ENCODE results near the gene KLF16.

Gene KLF16

DNA sequence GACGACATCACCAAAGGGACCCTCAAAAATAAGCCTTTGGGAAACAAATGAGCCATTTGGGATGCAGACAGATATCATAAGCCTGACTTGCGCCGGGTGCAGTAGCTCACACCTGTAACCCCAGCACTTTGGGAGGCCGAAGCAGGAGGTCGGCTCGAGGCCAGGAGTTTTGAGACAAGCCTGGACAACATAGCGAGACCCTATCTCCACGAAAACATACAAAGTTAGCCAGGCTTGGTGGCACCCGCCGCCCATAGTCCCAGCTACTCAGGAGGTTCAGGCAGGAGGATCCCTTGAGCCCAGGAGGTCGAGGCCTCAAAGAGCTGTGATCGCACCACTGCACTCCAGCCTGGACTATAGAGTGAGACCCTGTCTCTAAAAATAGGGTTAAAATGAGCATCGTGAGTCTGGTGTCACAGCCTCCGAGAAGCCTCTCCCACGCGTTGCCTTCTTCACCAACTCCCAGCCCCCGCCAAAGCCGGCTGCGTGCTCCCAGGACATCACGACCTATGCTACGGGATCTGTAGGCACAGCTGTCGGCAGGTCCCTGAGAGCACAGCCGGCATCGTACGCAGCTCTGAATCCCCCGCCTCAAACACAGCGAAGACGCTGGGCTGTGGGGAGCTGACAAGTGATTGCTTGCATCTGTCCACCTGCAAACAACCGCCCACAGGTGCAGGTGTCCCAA, 16.7 kb downstream of the KLF16 start:
- no peak for DNase-seq
- Histone ChIP-seq H4K20me1 (ENCODE audit: insufficient read depth, low read length) (peaks cover 37% of the 10 kb centered on the region), H3K4me1 (ENCODE audit: low read length) (peaks cover 18% of the 10 kb centered on the region), H3K9me2 (replicated peaks; ENCODE audit: insufficient read depth, low read length) (no peaks in the 10 kb centered on the region), H3K79me2 (ENCODE audit: low read length) (peaks cover 71% of the 10 kb centered on the region), H3K9me3 (replicated peaks; ENCODE audit: insufficient read depth, low read length) (no peaks in the 10 kb centered on the region), H3K27ac (ENCODE audit: low read length) (no peak overlapping the region), H3K4me3 (ENCODE audit: low read length) (peak overlapping the region; percentile 90), H2AFZ (ENCODE audit: low read length) (no peak overlapping the region), H3F3A (ENCODE audit: insufficient read depth, low read length) (peaks cover 10% of the 10 kb centered on the region), H3K36me3 (replicated peaks; ENCODE audit: insufficient read depth, low read length) (no peaks in the 10 kb centered on the region), H3K4me2 (ENCODE audit: low read depth, low read length) (peak overlapping the region; percentile 99), H3K9ac (ENCODE audit: low read length) (no peak overlapping the region; the same call in 1 of the 2 replicates), H3K27me3 (replicated peaks; ENCODE audit: insufficient read depth, low read length) (no peaks in the 10 kb centered on the region)
- TF ChIP-seq, protein P1, sequence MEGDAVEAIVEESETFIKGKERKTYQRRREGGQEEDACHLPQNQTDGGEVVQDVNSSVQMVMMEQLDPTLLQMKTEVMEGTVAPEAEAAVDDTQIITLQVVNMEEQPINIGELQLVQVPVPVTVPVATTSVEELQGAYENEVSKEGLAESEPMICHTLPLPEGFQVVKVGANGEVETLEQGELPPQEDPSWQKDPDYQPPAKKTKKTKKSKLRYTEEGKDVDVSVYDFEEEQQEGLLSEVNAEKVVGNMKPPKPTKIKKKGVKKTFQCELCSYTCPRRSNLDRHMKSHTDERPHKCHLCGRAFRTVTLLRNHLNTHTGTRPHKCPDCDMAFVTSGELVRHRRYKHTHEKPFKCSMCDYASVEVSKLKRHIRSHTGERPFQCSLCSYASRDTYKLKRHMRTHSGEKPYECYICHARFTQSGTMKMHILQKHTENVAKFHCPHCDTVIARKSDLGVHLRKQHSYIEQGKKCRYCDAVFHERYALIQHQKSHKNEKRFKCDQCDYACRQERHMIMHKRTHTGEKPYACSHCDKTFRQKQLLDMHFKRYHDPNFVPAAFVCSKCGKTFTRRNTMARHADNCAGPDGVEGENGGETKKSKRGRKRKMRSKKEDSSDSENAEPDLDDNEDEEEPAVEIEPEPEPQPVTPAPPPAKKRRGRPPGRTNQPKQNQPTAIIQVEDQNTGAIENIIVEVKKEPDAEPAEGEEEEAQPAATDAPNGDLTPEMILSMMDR (IDR thresholded peaks at IDR 0.05; ENCODE audit: low read length), result no peak
- TF ChIP-seq EZH2phosphoT487 (IDR thresholded peaks at IDR 0.05; ENCODE audit: low read length), result no peak
- no peak for TF ChIP-seq EZH2 (optimal IDR thresholded peaks at IDR 0.05; ENCODE audit: low read depth, low read length)

DNA sequence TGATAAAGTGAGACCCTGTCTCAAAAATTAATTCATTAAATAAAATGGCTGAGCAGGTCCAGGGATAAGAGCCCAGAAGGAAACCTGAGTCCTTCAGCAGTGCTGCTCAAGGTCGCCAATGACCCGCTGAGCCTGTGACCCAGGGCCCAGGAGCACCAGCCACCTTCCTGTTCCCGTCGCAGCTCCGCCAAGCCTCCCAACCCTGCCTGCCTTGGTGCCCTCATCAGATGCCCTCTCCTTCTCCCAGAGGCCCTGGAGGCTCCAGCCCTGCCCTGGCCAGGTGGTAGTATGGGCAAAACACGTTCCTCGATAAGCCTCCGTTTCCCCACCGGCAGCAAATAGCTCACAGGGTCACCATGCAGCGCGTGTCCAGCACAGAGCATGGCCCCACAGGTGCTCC, 17.7 kb downstream of the KLF16 start:
- Histone ChIP-seq H3K79me2 (ENCODE audit: low read length) (peaks cover 78% of the 10 kb centered on the region), H3K4me1 (ENCODE audit: low read length) (peaks cover 18% of the 10 kb centered on the region), H3K9ac (ENCODE audit: low read length) (no peak overlapping the region), H3K9me2 (replicated peaks; ENCODE audit: insufficient read depth, low read length) (no peaks in the 10 kb centered on the region), H4K20me1 (ENCODE audit: insufficient read depth, low read length) (peaks cover 45% of the 10 kb centered on the region), H3K36me3 (replicated peaks; ENCODE audit: insufficient read depth, low read length) (no peaks in the 10 kb centered on the region), H3K9me3 (replicated peaks; ENCODE audit: insufficient read depth, low read length) (no peaks in the 10 kb centered on the region), H3K27ac (ENCODE audit: low read length) (no peak overlapping the region), H3K27me3 (replicated peaks; ENCODE audit: insufficient read depth, low read length) (no peaks in the 10 kb centered on the region), H3K4me2 (ENCODE audit: low read depth, low read length) (no peak overlapping the region), H3F3A (ENCODE audit: insufficient read depth, low read length) (peaks cover 10% of the 10 kb centered on the region), H3K4me3 (ENCODE audit: low read length) (no peak overlapping the region), H2AFZ (ENCODE audit: low read length) (no peak overlapping the region)
- no peak for TF ChIP-seq EZH2 (optimal IDR thresholded peaks at IDR 0.05; ENCODE audit: low read depth, low read length)
- TF ChIP-seq, protein P1 (IDR thresholded peaks at IDR 0.05; ENCODE audit: low read length), result no peak
- TF ChIP-seq EZH2phosphoT487 (IDR thresholded peaks at IDR 0.05; ENCODE audit: low read length), result no peak
- no peak for DNase-seq

DNA sequence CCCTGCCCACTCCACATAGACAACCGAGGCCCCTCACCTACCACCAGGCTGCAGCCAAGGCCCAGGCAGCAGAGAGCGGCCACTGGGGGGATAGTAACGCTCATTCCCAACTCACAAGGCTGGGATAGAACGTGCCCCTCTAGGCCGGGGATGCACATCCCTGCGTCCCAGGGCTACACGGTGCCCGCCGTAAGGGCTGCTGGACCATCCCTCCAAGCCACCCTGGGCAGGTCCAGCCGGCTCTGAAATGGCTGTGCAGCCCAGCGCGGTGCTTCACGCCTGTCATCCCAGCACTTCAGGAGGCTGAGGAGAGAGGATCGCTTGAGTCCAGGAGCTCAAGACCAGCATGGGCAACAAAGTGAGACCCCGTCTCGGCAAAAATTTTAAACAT, 18.3 kb downstream of the KLF16 start:
- Histone ChIP-seq H3K27me3 (replicated peaks; ENCODE audit: insufficient read depth, low read length) (no peaks in the 10 kb centered on the region), H3K27ac (ENCODE audit: low read length) (no peak overlapping the region), H3K79me2 (ENCODE audit: low read length) (peaks cover 83% of the 10 kb centered on the region), H3K4me1 (ENCODE audit: low read length) (peaks cover 18% of the 10 kb centered on the region), H3K9me3 (replicated peaks; ENCODE audit: insufficient read depth, low read length) (no peaks in the 10 kb centered on the region), H4K20me1 (ENCODE audit: insufficient read depth, low read length) (peaks cover 47% of the 10 kb centered on the region), H3K9me2 (replicated peaks; ENCODE audit: insufficient read depth, low read length) (no peaks in the 10 kb centered on the region), H3K4me2 (ENCODE audit: low read depth, low read length) (no peak overlapping the region), H2AFZ (ENCODE audit: low read length) (no peak overlapping the region), H3K9ac (ENCODE audit: low read length) (no peak overlapping the region), H3K4me3 (ENCODE audit: low read length) (no peak overlapping the region), H3F3A (ENCODE audit: insufficient read depth, low read length) (peaks cover 10% of the 10 kb centered on the region), H3K36me3 (replicated peaks; ENCODE audit: insufficient read depth, low read length) (no peaks in the 10 kb centered on the region)
- no peak for DNase-seq
- TF ChIP-seq EZH2phosphoT487 (IDR thresholded peaks at IDR 0.05; ENCODE audit: low read length) (no peak), EZH2 (optimal IDR thresholded peaks at IDR 0.05; ENCODE audit: low read depth, low read length) (no peak)
- TF ChIP-seq, protein P1 (IDR thresholded peaks at IDR 0.05; ENCODE audit: low read length), result no peak

Data from MM.1S (cell line).